Measurements from ENCODE around the gene CEP55. TPM values are rescaled to one million over a fixed set of nuclear protein-coding genes. Genes with fewer than 3 reads are reported as not detected.

The CEP55 gene
- 55.1 to 72.8 TPM (median 61.4 TPM) in 5 replicates for total RNA-seq (2022; extraction: Qiagen RNA extraction)

DNA sequence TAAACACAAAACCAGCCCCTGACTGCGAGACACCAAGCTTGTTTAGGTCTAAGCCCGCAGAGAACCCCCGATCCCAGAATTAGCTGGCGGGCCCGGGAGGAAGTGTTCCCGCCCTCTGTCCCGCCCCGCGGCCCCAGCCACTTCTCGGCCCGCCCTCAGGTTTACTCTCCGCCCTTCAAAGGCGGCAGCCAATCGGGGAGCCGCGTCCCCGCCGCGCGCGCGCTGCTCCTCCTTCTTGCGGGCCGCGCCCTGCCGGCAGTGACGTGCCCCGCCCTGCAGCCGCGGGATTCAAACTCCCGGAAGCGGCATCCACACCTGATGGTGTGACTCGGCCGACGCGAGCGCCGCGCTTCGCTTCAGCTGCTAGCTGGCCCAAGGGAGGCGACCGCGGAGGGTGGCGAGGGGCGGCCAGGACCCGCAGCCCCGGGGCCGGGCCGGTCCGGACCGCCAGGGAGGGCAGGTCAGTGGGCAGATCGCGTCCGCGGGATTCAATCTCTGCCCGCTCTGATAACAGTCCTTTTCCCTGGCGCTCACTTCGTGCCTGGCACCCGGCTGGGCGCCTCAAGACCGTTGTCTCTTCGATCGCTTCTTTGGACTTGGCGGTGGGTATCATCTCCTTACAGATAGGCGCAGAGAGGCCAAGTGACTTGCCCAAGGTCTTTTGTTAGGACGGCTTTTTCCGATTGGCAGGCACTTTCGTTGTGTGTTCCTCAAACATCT, at the start of gene CEP55:
CEP55 (plus strand) TSS at position 291 of the 720 bp plus-strand sequence. CDS start 3,440 bp downstream, outside the sequence.

DNA sequence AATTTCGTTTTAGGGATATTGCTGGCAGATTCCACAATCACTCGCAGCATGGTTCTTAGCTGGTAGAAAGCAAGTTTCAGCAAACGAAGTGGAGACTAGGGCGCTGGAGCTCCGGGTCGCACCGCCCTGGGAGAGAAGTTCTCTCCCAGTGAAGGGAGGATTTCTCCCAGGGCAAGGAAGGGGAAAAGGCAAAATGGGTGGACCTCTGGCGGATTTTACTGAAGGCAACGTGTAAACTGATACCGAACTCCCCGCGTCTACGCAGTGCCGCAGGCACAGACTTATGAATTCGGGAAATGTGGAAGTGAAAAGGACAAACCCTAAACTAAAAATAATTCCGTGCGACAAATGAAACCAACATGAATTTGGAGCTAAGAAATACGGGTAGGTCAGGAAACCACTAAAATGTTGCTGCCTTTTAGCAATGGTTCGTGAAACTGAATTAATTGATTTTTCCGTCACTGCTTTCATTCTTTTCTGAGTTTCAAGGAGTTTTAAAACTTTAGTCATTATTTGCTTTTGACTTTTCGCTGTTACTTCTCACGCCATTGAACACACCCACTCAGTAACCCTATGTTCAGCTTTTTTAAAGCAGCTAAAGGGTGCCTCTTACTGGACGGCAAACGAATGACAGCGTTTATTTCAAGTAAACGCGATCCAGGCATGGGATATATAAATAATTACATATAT, 14.1 kb upstream of the CEP55 start, which contains the start of gene MYOF:
MYOF (minus strand) TSS at position 190 of the 690 bp plus-strand sequence; CDS start at position 50, 140 bp downstream.

GRCh38 chr10:93566435-93567276, 70.2 kb downstream of the CEP55 start, which contains the start of gene FFAR4:
Gene FFAR4 (plus strand): TSS chr10:93566665. CDS start chr10:93566721, 56 bp downstream.

Other genes starting within 250 kb of the CEP55 start
- 181 to 268 TPM (median 202 TPM) in 5 replicates for gene MYOF, start 14.3 kb upstream of the CEP55 start, total RNA-seq (2022; extraction: Qiagen RNA extraction)
- 0.04 to 0.14 TPM (median 0.09 TPM) in 5 replicates for gene FFAR4, start 70.1 kb downstream of the CEP55 start, total RNA-seq (2022; extraction: Qiagen RNA extraction)
- 5.6 to 10.8 TPM (median 9.0 TPM) in 5 replicates for gene RBP4, start 104.6 kb downstream of the CEP55 start, total RNA-seq (2022; extraction: Qiagen RNA extraction)
- gene PDE6C, start 115.9 kb downstream of the CEP55 start, total RNA-seq (2022; extraction: Qiagen RNA extraction): not detected in 5 replicates
- gene FRA10AC1, start 206.0 kb downstream of the CEP55 start, total RNA-seq (2022; extraction: Qiagen RNA extraction): 4.5 to 5.5 TPM (median 5.2 TPM) in 5 replicates

Measured in A549 treated with AZD2906 at 1 μM for 4 hours (cell line).